ENCODE data around the gene WWP2.

WWP2 gene

GRCh38 chr16:69934751-69935150 lies 172.6 kb downstream of the WWP2 start:
- no peak overlapping the region for H3K4me3 ChIP-seq (ENCODE audit: low read length)
- no peak for DNase-seq (ENCODE audit: low read depth)
- no peak for TF ChIP-seq CTCF (conservative IDR thresholded peaks at IDR 0.05; ENCODE audit: low read depth, low read length)

- H3K4me3 ChIP-seq (ENCODE audit: low read length), result no peak overlapping the region
- no peak for DNase-seq (ENCODE audit: low read depth)
- no peak for TF ChIP-seq CTCF (conservative IDR thresholded peaks at IDR 0.05; ENCODE audit: low read depth, low read length)
Measured at GRCh38 chr16:69935278-69935711, 173.2 kb downstream of the WWP2 start.

- no peak for TF ChIP-seq CTCF (conservative IDR thresholded peaks at IDR 0.05; ENCODE audit: low read depth, low read length)
- no peak overlapping the region for H3K4me3 ChIP-seq (ENCODE audit: low read length)
- DNase-seq (ENCODE audit: low read depth), result no peak
Measured at GRCh38 chr16:69935740-69936139, 173.6 kb downstream of the WWP2 start.

GRCh38 chr16:69936252-69936651 lies 174.1 kb downstream of the WWP2 start:
- no peak overlapping the region for H3K4me3 ChIP-seq (ENCODE audit: low read length)
- TF ChIP-seq CTCF (conservative IDR thresholded peaks at IDR 0.05; ENCODE audit: low read depth, low read length), result no peak
- no peak for DNase-seq (ENCODE audit: low read depth)

GRCh38 chr16:69936751-69937211 lies 174.6 kb downstream of the WWP2 start:
- DNase-seq (ENCODE audit: low read depth), result no peak
- no peak for TF ChIP-seq CTCF (conservative IDR thresholded peaks at IDR 0.05; ENCODE audit: low read depth, low read length)
- H3K4me3 ChIP-seq (ENCODE audit: low read length), result no peak overlapping the region

GRCh38 chr16:69937465-69937951 lies 175.4 kb downstream of the WWP2 start:
- H3K4me3 ChIP-seq (ENCODE audit: low read length), result no peak overlapping the region
- no peak for DNase-seq (ENCODE audit: low read depth)
- TF ChIP-seq CTCF (conservative IDR thresholded peaks at IDR 0.05; ENCODE audit: low read depth, low read length), result peak; percentile 31

- TF ChIP-seq CTCF (conservative IDR thresholded peaks at IDR 0.05; ENCODE audit: low read depth, low read length), result no peak
- DNase-seq (ENCODE audit: low read depth), result no peak
- no peak overlapping the region for H3K4me3 ChIP-seq (ENCODE audit: low read length)
Measured at GRCh38 chr16:69938981-69939820, 177.1 kb downstream of the WWP2 start.

All from retinal pigment epithelial cell (primary cell).